AG04449 (cell line): ENCODE results near the gene CHMP6.

ENCODE experiments used
- CTCF ChIA-PET: fragments of 350-600 bp; formaldehyde crosslinking; extraction: SDS; loops from one replicate; lab custom pipeline; 2021; ENCODE audit warnings: antibody characterized with exemption; lab: Yijun Ruan, JAX
- POLR2A ChIA-PET: fragments of 400-600, 350-600 bp; formaldehyde crosslinking; extraction: SDS; loops from one replicate; lab custom pipeline; 2020; ENCODE audit warnings: antibody characterized with exemption, inconsistent platforms; lab: Yijun Ruan, JAX
- DNase-seq: peaks from one replicate; pipeline ENCODE4 v3.0.0-alpha.2; 2010; ENCODE audit warnings: low read depth, low spot score
- H3K4me3 ChIP-seq: 2 replicates; pipeline ENCODE4 v1.5.1; 2011; ENCODE audit warnings: low read depth, mild to moderate bottlenecking, control low read depth, low read length
- TF ChIP-seq, protein P1 (sequence below): IDR thresholded peaks from one replicate; pipeline ENCODE4 v1.5.1; 2011; ENCODE audit warnings: mild to moderate bottlenecking, moderate library complexity, low read length, control low read depth, inconsistent platforms; ENCODE audit not compliant: insufficient read depth; ENCODE audit errors: missing control alignments

CHMP6 gene

GRCh38 chr17:80991645-80992076 is at the start of gene CHMP6:
Gene CHMP6, plus strand, starts transcription at chr17:80991841. Its CDS starts 78 bp downstream, at chr17:80991919.
- POLR2A ChIA-PET, result no interaction called here
- H3K4me3 ChIP-seq, result peak within 1 kb of the TSS; percentile 70
- no peak for DNase-seq
- TF ChIP-seq, protein P1, sequence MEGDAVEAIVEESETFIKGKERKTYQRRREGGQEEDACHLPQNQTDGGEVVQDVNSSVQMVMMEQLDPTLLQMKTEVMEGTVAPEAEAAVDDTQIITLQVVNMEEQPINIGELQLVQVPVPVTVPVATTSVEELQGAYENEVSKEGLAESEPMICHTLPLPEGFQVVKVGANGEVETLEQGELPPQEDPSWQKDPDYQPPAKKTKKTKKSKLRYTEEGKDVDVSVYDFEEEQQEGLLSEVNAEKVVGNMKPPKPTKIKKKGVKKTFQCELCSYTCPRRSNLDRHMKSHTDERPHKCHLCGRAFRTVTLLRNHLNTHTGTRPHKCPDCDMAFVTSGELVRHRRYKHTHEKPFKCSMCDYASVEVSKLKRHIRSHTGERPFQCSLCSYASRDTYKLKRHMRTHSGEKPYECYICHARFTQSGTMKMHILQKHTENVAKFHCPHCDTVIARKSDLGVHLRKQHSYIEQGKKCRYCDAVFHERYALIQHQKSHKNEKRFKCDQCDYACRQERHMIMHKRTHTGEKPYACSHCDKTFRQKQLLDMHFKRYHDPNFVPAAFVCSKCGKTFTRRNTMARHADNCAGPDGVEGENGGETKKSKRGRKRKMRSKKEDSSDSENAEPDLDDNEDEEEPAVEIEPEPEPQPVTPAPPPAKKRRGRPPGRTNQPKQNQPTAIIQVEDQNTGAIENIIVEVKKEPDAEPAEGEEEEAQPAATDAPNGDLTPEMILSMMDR, result no peak
- CTCF ChIA-PET, result interaction anchor here (1.2 to 10.9 kb wide), 5 partner anchors 11 to 565 kb away, joined by 3 to 135 read pairs (median 4); no protein-coding TSS in a partner anchor

GRCh38 chr17:80942423-80943345 is 49.0 kb upstream of the CHMP6 start:
- ChIA-PET POLR2A (no interaction called here), CTCF (interaction anchor here (0.8 to 1.5 kb wide), 3 partner anchors 8 to 24 kb away, joined by 3 to 4 read pairs (median 3); no protein-coding TSS in a partner anchor)
- H3K4me3 ChIP-seq, result no peak overlapping the region
- peak; percentile 4 for DNase-seq
- TF ChIP-seq, protein P1, result no peak

GRCh38 chr17:80943346-80944145 is 48.1 kb upstream of the CHMP6 start:
- no peak for DNase-seq
- no peak overlapping the region for H3K4me3 ChIP-seq
- TF ChIP-seq, protein P1, result no peak
- ChIA-PET CTCF (no interaction called here), POLR2A (no interaction called here)

DNA sequence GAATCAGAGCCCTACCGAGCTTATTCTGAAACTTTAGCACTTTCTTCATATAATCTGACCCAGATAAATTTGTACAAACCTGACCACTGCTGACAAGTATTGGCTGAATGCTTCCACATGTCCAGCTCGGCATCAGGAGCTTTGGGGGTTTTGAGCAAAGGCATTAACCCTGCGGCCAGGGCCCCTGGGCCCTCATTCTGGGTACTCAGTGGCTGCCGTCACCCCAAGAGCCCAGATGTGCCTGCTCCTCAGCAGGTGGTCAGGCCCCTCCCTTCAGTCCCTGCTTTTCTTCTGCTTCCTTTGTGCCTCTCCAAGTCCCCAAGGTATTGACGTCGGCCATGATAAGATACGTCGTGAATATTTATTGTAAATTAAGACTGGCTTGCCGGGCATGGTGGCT is 47.3 kb upstream of the CHMP6 start:
- DNase-seq, result no peak
- no peak overlapping the region for H3K4me3 ChIP-seq
- ChIA-PET CTCF (no interaction called here), POLR2A (no interaction called here)
- TF ChIP-seq, protein P1, result no peak

DNA sequence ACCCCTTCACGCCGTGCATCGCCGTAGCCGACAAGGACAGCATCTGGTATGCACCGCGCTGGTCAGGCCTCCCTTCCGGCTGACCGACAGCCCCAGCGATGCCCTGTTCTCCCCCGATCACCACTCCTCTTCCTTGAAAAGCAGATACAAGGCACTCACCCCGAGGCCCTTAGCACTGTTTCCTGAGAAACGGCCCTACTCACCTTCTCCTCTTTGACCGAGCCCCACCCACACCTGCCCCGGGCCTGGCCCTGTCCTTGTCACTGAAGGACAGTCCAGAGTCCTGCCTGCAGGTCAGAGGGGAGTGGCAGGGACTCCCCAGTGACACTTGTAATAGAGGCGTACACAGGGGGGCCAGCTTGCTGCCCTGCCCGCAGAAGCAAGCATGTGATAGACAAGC is 45.9 kb upstream of the CHMP6 start:
- CTCF ChIA-PET, result no interaction called here
- TF ChIP-seq, protein P1, result no peak
- DNase-seq, result no peak
- POLR2A ChIA-PET, result no interaction called here
- no peak overlapping the region for H3K4me3 ChIP-seq

GRCh38 chr17:80946449-80946848 is 45.2 kb upstream of the CHMP6 start:
- POLR2A ChIA-PET, result no interaction called here
- no peak overlapping the region for H3K4me3 ChIP-seq
- CTCF ChIA-PET, result no interaction called here
- no peak for DNase-seq
- TF ChIP-seq, protein P1, result no peak
